Small intestine (tissue), 16 donors: ENCODE data around the gene DEPDC7. TPM values are rescaled to one million over a fixed set of nuclear protein-coding genes. Genes with fewer than 3 reads are reported as not detected.
A peak's percentile ranks its signal among the peaks of the same experiment; 100 is the strongest.
"Not testable (repeated sequence)": the region's sequence is repeated elsewhere in the genome, so short reads cannot be mapped to it uniquely, and the experiment has no call there.

Source experiments
- DNase-seq, 2 donors: peaks; one replicate each; pipeline versions ENCODE4 v3.0.0 to v3.0.0-alpha.2; 2013
- FAIRE-seq: peaks from 2 replicates; lab custom pipeline; 2012; peaks lifted over from hg19 to GRCh38; lab: Jason Lieb, UNC
- H3K27ac ChIP-seq, 3 donors: one replicate each; pipeline ENCODE4 v1.5.1; 2013; ENCODE audit warnings: low read length in 2 of 3, mild to moderate bottlenecking in 2 of 3, control low read depth in 1 of 3, inconsistent platforms in 1 of 3, low read depth in 1 of 3, moderate library complexity in 1 of 3
- H3K27me3 ChIP-seq, 3 donors: one replicate each; pipeline ENCODE4 v1.6.1; 2013; ENCODE audit warnings: low read length in 3 of 3, inconsistent platforms in 1 of 3; ENCODE audit not compliant: control insufficient read depth in 3 of 3, insufficient read depth in 3 of 3
- H3K36me3 ChIP-seq, 3 donors: one replicate each; pipeline ENCODE4 v1.6.1; 2013; ENCODE audit warnings: low read length in 3 of 3, inconsistent platforms in 1 of 3, low read depth in 1 of 3, mild to moderate bottlenecking in 1 of 3, moderate library complexity in 1 of 3; ENCODE audit not compliant: control insufficient read depth in 3 of 3, insufficient read depth in 2 of 3
- H3K4me1 ChIP-seq, 3 donors: one replicate each; pipeline ENCODE4 v1.6.1; 2013; ENCODE audit warnings: low read length in 2 of 3, inconsistent platforms in 1 of 3, low read depth in 1 of 3, mild to moderate bottlenecking in 1 of 3, moderate library complexity in 1 of 3; ENCODE audit not compliant: control insufficient read depth in 3 of 3, insufficient read depth in 2 of 3
- H3K4me3 ChIP-seq, 3 donors: one replicate each; pipeline ENCODE4 v1.5.1; 2013; ENCODE audit warnings: low read length in 3 of 3, control low read depth in 1 of 3, inconsistent platforms in 1 of 3, low read depth in 1 of 3, mild to moderate bottlenecking in 1 of 3, moderate library complexity in 1 of 3
- H3K9me3 ChIP-seq, 2 donors: one replicate each; pipeline ENCODE4 v1.6.1; 2013; ENCODE audit warnings: low read depth in 1 of 2, low read length in 1 of 2; ENCODE audit not compliant: control insufficient read depth in 2 of 2, insufficient read depth in 1 of 2
- WGBS, 3 donors: extraction: QIAGEN DNeasy Blood & Tissue Kit; methylation state at CpG; one replicate each; pipeline ENCODE4 v1.1.7; 2013; 5-methylcytosine and 5-hydroxymethylcytosine counted together
- long read RNA-seq, 10 donors: transcript quantifications; one replicate each; lab custom pipeline, GENCODE V29; 2026
- polyA plus RNA-seq, 4 donors: library from polyadenylated mRNA; stranded (reverse) in 3 of 4; unstranded in 1 of 4; fragments of 200-250 nt in 3 of 4; fragments of 120-200 nt in 1 of 4; gene quantifications; one replicate each; pipeline versions ENCODE4 v1.2.1 to v1.2.3, GENCODE V29; 2013
- donor health status: healthy with polysubstance abuse.
- donor health status: control.
- donor health status: control.
- donor health status: Bipolar disorder and iron deficiency.
- donor health status: healthy.

The DEPDC7 gene
- 10 to 100 TPM; 11.4 to 83.9 (median 40.5) TPM for polyA plus RNA-seq
- long read RNA-seq, donor 1, transcript DEPDC7-201 (9 exons, 1,755 nt) = major isoform, 6 of 10 reads
- long read RNA-seq, donor 1, partial matches to known transcripts = 0 of 10 reads
- long read RNA-seq, donor 1, other reads (novel, unspliced or antisense) = 0 of 10 reads
- long read RNA-seq, donor 2, partial matches to known transcripts = 0 of 4 reads
- long read RNA-seq, donor 2, other reads (novel, unspliced or antisense) = 0 of 4 reads
- long read RNA-seq, donor 3, transcript DEPDC7-201 (9 exons, 1,755 nt) = major isoform, 5 of 7 reads
- long read RNA-seq, donor 3, partial matches to known transcripts = 0 of 7 reads
- long read RNA-seq, donor 3, other reads (novel, unspliced or antisense) = 0 of 7 reads
- long read RNA-seq, donor 4 = 0 reads
- long read RNA-seq, donor 5, partial matches to known transcripts = 0 of 1 reads
- long read RNA-seq, donor 5, other reads (novel, unspliced or antisense) = 0 of 1 reads
- long read RNA-seq, donor 6, transcript DEPDC7-201 (9 exons, 1,755 nt) = major isoform, 9 of 11 reads
- long read RNA-seq, donor 6, partial matches to known transcripts = 0 of 11 reads
- long read RNA-seq, donor 6, other reads (novel, unspliced or antisense) = 0 of 11 reads
- long read RNA-seq, donor 7 = 0 reads
- long read RNA-seq, donor 8 = 0 reads
- long read RNA-seq, donor 9, partial matches to known transcripts = 0 of 2 reads
- long read RNA-seq, donor 9, other reads (novel, unspliced or antisense) = 0 of 2 reads
- long read RNA-seq, donor 10, transcript DEPDC7-201 (9 exons, 1,755 nt) = major isoform, 8 of 17 reads
- long read RNA-seq, donor 10, partial matches to known transcripts = 6 of 17 reads
- long read RNA-seq, donor 10, other reads (novel, unspliced or antisense) = 0 of 17 reads

- WGBS, 3 donors = 2 to 4% (median 3%) methylated on average over 51 to 89 of the region's 89 CpGs
- Histone ChIP-seq H3K27ac (peak within 1 kb of the TSS; percentile 70 to 85 (median 82)), H3K9me3 (no peaks in the 10 kb centered on the region), H3K27me3 (peaks cover 0 to 2% (median 0%) of the 10 kb centered on the region in 3 donors), H3K36me3 (peaks cover 0 to 3% (median 0%) of the 10 kb centered on the region in 3 donors), H3K4me1 (peaks cover 0 to 36% (median 2%) of the 10 kb centered on the region in 3 donors), H3K4me3 (peak within 1 kb of the TSS; percentile 52 to 89 (median 81))
- no peak for FAIRE-seq
- DNase-seq = peak; percentile 92 to 97
Measured at GRCh38 chr11:33015621-33016551, at the start of gene DEPDC7. DEPDC7 (plus strand) TSS chr11:33015878; CDS start chr11:33015956, 78 bp downstream.

- H3K36me3 ChIP-seq = peaks cover 0 to 25% (median 0%) of the 10 kb centered on the region in 3 donors
- 61 to 73% (median 66%) methylated on average over 1 of the region's 1 CpG for WGBS, 3 donors
- DNase-seq = no peak
- no peaks in the 10 kb centered on the region for H3K27me3 ChIP-seq
- no peak overlapping the region for H3K27ac ChIP-seq
- no peaks in the 10 kb centered on the region for H3K9me3 ChIP-seq
- no peak for FAIRE-seq
- no peak overlapping the region for H3K4me3 ChIP-seq
- H3K4me1 ChIP-seq = no peaks in the 10 kb centered on the region
Measured at GRCh38 chr11:32968541-32968940, 47.1 kb upstream of the DEPDC7 start.

DNA sequence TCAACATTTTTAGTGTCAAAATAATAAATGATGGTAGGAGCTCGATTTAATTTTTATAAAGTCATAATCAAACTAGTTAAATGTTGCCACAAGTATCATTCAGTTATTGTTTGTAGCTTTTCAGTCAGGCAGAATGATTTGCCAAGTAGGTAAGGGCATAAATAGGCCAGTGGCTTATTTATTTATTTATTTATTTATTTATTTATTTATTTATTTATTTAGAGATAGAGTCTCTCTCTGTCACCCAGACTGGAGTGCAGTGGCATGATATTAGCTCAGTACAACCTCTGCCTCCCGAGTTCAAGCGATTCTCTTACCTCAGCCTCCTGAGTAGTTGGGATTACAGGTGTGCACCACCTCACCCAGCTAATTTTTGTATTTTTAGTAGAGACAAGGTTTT lies 43.4 kb upstream of the DEPDC7 start:
- FAIRE-seq, H3K4me3 ChIP-seq, H3K27me3 ChIP-seq, H3K9me3 ChIP-seq, DNase-seq, H3K4me1 ChIP-seq, H3K27ac ChIP-seq: not testable (repeated sequence)
- 97 to 100% (median 98%) methylated on average over 3 of the region's 3 CpGs for WGBS, 3 donors
- peaks cover 0 to 21% (median 0%) of the 10 kb centered on the region in 3 donors for H3K36me3 ChIP-seq

DNA sequence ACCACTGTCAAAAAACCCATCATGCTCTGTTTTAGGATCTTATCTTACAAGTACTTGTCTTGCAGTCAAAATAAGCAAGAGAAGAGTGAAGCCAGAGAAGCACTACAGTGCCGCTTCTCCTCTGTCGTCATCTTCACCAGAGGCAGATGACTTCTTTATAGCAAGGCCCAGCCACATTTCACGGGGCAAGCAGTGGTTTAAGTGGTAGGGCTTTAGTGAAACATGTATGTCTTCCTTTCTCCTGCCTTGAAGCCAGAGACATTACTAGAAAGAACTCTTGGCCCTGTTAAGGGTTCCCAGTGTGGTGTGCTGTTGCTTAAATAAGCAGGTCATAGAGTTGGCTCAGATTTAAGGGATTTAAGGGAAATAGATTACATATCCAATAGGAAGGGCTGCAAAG lies 42.9 kb upstream of the DEPDC7 start:
- Histone ChIP-seq H3K4me1 (no peaks in the 10 kb centered on the region), H3K9me3 (no peaks in the 10 kb centered on the region), H3K27ac (no peak overlapping the region), H3K36me3 (peaks cover 0 to 21% (median 0%) of the 10 kb centered on the region in 3 donors), H3K4me3 (no peak overlapping the region), H3K27me3 (no peaks in the 10 kb centered on the region)
- FAIRE-seq = no peak
- 92 to 97% (median 94%) methylated on average over 3 of the region's 3 CpGs for WGBS, 3 donors
- no peak for DNase-seq

DNA sequence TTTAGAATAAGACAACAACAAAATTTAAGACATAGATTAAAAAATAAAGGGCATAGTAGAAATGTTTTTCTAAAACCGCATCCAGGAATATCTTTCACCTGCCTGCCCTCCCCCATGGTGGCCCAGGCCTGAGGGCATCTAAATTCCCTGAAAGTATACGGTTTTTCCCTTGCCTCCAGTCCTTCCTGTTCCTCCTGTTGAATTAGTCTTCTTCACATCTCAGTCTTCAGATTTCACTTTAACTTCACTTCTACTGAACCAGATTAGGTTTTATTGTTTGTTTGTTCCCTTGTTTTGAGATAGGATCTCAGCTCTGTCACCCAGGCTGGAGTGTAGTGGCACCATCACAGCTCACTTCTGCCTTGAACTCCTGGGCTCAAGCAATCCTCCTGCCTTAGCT lies 33.1 kb upstream of the DEPDC7 start:
- Histone ChIP-seq H3K9me3 (no peaks in the 10 kb centered on the region), H3K27ac (no peak overlapping the region), H3K27me3 (no peaks in the 10 kb centered on the region), H3K36me3 (no peaks in the 10 kb centered on the region), H3K4me1 (no peaks in the 10 kb centered on the region), H3K4me3 (no peak overlapping the region)
- 69 to 84% (median 71%) methylated on average over 2 of the region's 2 CpGs for WGBS, 3 donors
- DNase-seq = no peak
- FAIRE-seq = no peak

- no peak for FAIRE-seq
- WGBS, 3 donors = 92 to 94% (median 93%) methylated on average over 2 of the region's 2 CpGs
- H3K4me1 ChIP-seq = no peaks in the 10 kb centered on the region
Measured at GRCh38 chr11:32983506-32983905, 32.2 kb upstream of the DEPDC7 start.

DNA sequence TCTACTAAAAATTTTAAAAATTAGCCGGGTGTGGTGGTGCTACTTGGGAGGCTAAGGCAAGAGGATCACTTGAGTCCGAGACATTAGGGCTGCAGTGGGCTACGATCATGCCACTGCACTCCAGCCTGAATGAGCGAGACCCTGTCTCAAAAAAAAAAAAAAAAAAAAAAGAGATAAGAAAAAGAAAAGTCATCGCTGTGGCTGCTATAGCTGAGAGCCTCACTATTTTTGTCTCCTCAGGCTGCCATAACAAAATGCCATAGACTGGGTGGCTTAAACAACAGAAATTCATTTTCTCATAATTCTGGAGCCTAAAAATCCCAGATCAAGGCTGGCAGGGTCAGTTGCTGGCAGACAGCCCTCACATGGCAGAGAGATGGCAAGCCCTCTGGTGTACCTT lies 30.1 kb upstream of the DEPDC7 start:
- Histone ChIP-seq H3K27ac (no peak overlapping the region), H3K9me3 (no peaks in the 10 kb centered on the region), H3K36me3 (no peaks in the 10 kb centered on the region), H3K27me3 (no peaks in the 10 kb centered on the region), H3K4me3 (no peak overlapping the region), H3K4me1 (no peaks in the 10 kb centered on the region)
- 96 to 99% (median 97%) methylated on average over 5 of the region's 5 CpGs for WGBS, 3 donors
- no peak for FAIRE-seq
- no peak for DNase-seq

More at GRCh38 chr11:32983506-32983905, 32.2 kb upstream of the DEPDC7 start:
- H3K27me3 ChIP-seq = no peaks in the 10 kb centered on the region
- no peaks in the 10 kb centered on the region for H3K9me3 ChIP-seq
- no peak overlapping the region for H3K27ac ChIP-seq
- no peaks in the 10 kb centered on the region for H3K36me3 ChIP-seq
- no peak for DNase-seq
- H3K4me3 ChIP-seq = no peak overlapping the region
